A673 (cell line): ENCODE results near the gene HPCAL1. TPM values are rescaled to one million over a fixed set of nuclear protein-coding genes. Genes with fewer than 3 reads are reported as not detected.

Experiments used
- BruUV-seq: library from RNA; stranded (reverse); fragments of 400-500 nt; replicated peaks from 2 replicates; lab custom pipeline; 2021; lab: Mats Ljungman, UMichigan
- CTCF ChIA-PET: fragments of 300-600 bp; sonication (Branson Sonifier 250); formaldehyde crosslinking; loops from one replicate; lab custom pipeline; 2022; ENCODE audit warnings: antibody characterized with exemption; lab: Charles Lee
- POLR2A ChIA-PET: fragments of 300-600 bp; sonication (Branson Sonifier 250); formaldehyde crosslinking; loops from one replicate; lab custom pipeline; 2022; ENCODE audit warnings: antibody characterized with exemption; ENCODE audit not compliant: low non-redundant PET; lab: Charles Lee
- DNase-seq: peaks from one replicate; pipeline ENCODE4 v3.0.0-alpha.2; 2015; ENCODE audit warnings: low spot score
- H3K27ac ChIP-seq: fragments of 200-600 bp; sonication (generic); 2 replicates; pipeline ENCODE4 v1.5.1; 2016; ENCODE audit warnings: mixed run types, low read depth, mild to moderate bottlenecking, mixed read lengths, antibody characterized with exemption, low read length; ENCODE audit not compliant: poor library complexity, severe bottlenecking
- H3K27me3 ChIP-seq: fragments of 200-600 bp; sonication (generic); replicated peaks from 2 replicates; pipeline ENCODE4 v1.6.1; 2017; ENCODE audit warnings: mixed run types, low read depth, mild to moderate bottlenecking, mixed read lengths, antibody characterized with exemption, low read length; ENCODE audit not compliant: insufficient read depth, poor library complexity
- H3K36me3 ChIP-seq: fragments of 200-600 bp; sonication (generic); 2 replicates; pipeline ENCODE4 v1.6.1; 2016; ENCODE audit warnings: mixed run types, mild to moderate bottlenecking, mixed read lengths, antibody characterized with exemption, low read length; ENCODE audit not compliant: insufficient read depth, poor library complexity, severe bottlenecking
- H3K4me1 ChIP-seq: fragments of 200-600 bp; sonication (generic); 2 replicates; pipeline ENCODE4 v1.6.1; 2017; ENCODE audit warnings: mixed run types, mild to moderate bottlenecking, mixed read lengths, antibody characterized with exemption, low read length; ENCODE audit not compliant: insufficient read depth, poor library complexity, severe bottlenecking
- H3K4me3 ChIP-seq: fragments of 200-600 bp; sonication (generic); 2 replicates; pipeline ENCODE4 v1.5.1; 2016; ENCODE audit warnings: low read depth, mixed run types, mild to moderate bottlenecking, mixed read lengths, low read length; ENCODE audit not compliant: poor library complexity, severe bottlenecking
- H3K9me3 ChIP-seq: fragments of 200-600 bp; sonication (generic); 2 replicates; pipeline ENCODE4 v1.6.1; 2016; ENCODE audit warnings: mixed run types, low read depth, mild to moderate bottlenecking, mixed read lengths, antibody characterized with exemption, low read length; ENCODE audit not compliant: poor library complexity, severe bottlenecking
- EZH2 ChIP-seq: fragments of 200-600 bp; sonication (generic); IDR thresholded peaks from 2 replicates; pipeline ENCODE4 v1.6.1; 2017; ENCODE audit warnings: borderline replicate concordance, low read depth, mild to moderate bottlenecking, mixed read lengths, antibody characterized with exemption, low read length; ENCODE audit not compliant: poor library complexity, severe bottlenecking
- intact Hi-C: fragments of 100-400 bp; cut with micrococcal nuclease; formaldehyde crosslinking; loops from one replicate; pipeline ENCODE4 v1.10.0; 2022; ENCODE audit not compliant: unreplicated experiment
- total RNA-seq: library from RNA; stranded (reverse); gene quantifications from 2 replicates; pipeline ENCODE4 v1.2.3, GENCODE V29; 2021
- TF ChIP-seq, protein P1 (sequence below): fragments of 300-800, 200-600 bp; sonication (generic); conservative IDR thresholded peaks from 2 replicates; pipeline ENCODE4 v1.5.1; 2017; ENCODE audit warnings: low read depth, mild to moderate bottlenecking, antibody characterized with exemption, low read length, moderate library complexity, mixed read lengths

Gene HPCAL1
- total RNA-seq, 1 experiment from 2014 or later, result 9.7 TPM

DNA sequence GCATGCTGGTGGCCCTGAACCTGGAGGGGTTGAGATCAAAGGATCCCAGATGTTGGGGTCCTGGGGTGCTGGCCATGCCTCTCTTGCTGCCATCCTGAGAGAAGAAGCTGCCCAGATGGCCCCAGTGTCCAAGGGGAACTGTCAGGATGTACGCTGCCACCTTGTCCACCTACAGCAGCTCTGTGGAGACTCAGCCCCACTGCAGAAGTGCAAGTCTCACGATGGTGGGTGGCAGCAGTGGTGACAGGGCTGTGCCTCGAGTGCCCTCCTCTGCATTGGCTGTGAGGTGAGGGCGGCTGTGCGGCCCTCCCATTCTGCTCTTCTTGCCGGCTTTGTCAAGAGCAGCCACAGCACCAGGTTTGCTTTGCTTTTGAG is 120.7 kb downstream of the HPCAL1 start:
- Histone ChIP-seq H3K4me1 (peaks cover 5% of the 10 kb centered on the region), H3K9me3 (no peaks in the 10 kb centered on the region), H3K27ac (no peak overlapping the region), H3K27me3 (no peaks in the 10 kb centered on the region), H3K4me3 (no peak overlapping the region), H3K36me3 (no peaks in the 10 kb centered on the region)
- DNase-seq, result no peak
- ChIA-PET CTCF (interaction anchor here (1.2 to 1.6 kb wide), 2 partner anchors 11 to 14 kb away, joined by 6 to 11 read pairs; no protein-coding TSS in a partner anchor), POLR2A (no interaction called here)
- BruUV-seq, result no TSS peak
- TF ChIP-seq, protein P1, sequence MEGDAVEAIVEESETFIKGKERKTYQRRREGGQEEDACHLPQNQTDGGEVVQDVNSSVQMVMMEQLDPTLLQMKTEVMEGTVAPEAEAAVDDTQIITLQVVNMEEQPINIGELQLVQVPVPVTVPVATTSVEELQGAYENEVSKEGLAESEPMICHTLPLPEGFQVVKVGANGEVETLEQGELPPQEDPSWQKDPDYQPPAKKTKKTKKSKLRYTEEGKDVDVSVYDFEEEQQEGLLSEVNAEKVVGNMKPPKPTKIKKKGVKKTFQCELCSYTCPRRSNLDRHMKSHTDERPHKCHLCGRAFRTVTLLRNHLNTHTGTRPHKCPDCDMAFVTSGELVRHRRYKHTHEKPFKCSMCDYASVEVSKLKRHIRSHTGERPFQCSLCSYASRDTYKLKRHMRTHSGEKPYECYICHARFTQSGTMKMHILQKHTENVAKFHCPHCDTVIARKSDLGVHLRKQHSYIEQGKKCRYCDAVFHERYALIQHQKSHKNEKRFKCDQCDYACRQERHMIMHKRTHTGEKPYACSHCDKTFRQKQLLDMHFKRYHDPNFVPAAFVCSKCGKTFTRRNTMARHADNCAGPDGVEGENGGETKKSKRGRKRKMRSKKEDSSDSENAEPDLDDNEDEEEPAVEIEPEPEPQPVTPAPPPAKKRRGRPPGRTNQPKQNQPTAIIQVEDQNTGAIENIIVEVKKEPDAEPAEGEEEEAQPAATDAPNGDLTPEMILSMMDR, result no peak
- TF ChIP-seq EZH2, result no peak
- intact Hi-C loops, result no loop called here

DNA sequence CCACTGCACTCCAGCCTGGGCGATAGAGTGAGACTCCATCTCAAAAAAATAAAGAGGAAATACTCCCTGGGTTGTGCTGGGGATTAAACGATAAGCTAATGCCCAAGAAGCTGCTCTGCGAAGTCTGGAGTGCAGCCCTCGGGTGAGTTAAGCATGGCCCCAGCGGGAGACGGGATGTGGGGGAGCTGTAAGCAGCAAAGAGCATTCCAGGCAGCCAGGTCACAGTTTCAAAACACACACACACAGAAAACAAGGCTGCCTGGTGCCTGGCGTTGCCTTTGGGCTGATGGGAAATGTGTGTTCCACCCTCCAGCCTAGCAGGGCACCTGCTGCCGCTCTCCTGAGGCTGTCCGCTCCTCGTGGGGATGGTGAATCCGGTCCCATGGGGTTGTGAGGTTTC is 121.3 kb downstream of the HPCAL1 start:
- POLR2A ChIA-PET, result no interaction called here
- CTCF ChIA-PET, result interaction anchor here (0.8 to 1.6 kb wide), 3 partner anchors 11 to 298 kb away, joined by 3 to 11 read pairs (median 6); no protein-coding TSS in a partner anchor
- no TSS peak for BruUV-seq
- no peaks in the 10 kb centered on the region for H3K36me3 ChIP-seq
- DNase-seq, result peak; percentile 94
- H3K27me3 ChIP-seq, result no peaks in the 10 kb centered on the region
- H3K4me3 ChIP-seq, result no peak overlapping the region
- intact Hi-C loops, result no loop called here
- H3K4me1 ChIP-seq, result peaks cover 5% of the 10 kb centered on the region
- H3K27ac ChIP-seq, result no peak overlapping the region
- no peak for TF ChIP-seq EZH2
- TF ChIP-seq, protein P1, result no peak
- H3K9me3 ChIP-seq, result no peaks in the 10 kb centered on the region

DNA sequence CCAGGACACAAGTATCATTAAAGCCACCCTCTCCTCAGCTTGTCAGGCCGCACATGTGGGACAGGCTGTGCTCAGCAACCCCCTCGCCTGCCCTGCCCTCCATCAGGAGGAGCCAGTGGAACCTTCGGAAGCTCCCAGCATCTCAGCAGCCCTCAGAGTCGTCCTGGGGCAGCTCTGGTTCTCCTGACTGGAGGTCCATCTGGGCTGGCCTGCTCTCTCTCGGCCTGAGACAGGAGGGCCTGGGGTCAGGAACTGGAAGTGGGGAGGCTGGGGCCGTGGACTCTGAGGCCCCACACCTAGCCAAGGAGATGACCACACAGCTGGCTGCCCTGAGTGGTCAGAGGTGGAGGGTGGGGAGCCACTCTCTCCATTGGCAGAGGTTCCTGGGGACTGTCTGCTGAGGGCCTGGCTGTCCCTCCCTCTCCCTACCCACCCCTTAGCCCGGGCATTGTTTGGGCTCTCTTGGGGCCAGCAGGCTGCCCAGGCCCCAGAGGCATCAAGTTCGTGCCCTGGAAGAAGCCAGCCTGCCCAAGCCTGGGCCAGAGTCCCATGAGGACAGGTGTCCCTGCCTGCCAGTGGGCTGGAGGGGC is 122.3 kb downstream of the HPCAL1 start:
- peaks cover 5% of the 10 kb centered on the region for H3K4me1 ChIP-seq
- no peak for TF ChIP-seq EZH2
- TF ChIP-seq, protein P1, result no peak
- no peaks in the 10 kb centered on the region for H3K27me3 ChIP-seq
- H3K9me3 ChIP-seq, result no peaks in the 10 kb centered on the region
- no peaks in the 10 kb centered on the region for H3K36me3 ChIP-seq
- BruUV-seq, result no TSS peak
- intact Hi-C loops, result no loop called here
- no peak for DNase-seq
- no peak overlapping the region for H3K27ac ChIP-seq
- CTCF ChIA-PET, result interaction anchor here (1.2 to 1.6 kb wide), 2 partner anchors 10 to 16 kb away, joined by 6 to 11 read pairs; no protein-coding TSS in a partner anchor
- no peak overlapping the region for H3K4me3 ChIP-seq
- POLR2A ChIA-PET, result no interaction called here
